HG03520 (cell line): Measurements from ENCODE around the gene ERAS.
A peak's percentile ranks its signal among the peaks of the same experiment; 100 is the strongest.
"Not testable (repeated sequence)": the region's sequence is repeated elsewhere in the genome, so short reads cannot be mapped to it uniquely, and the experiment has no call there.

Experiments
- ATAC-seq: cut with Tn5 transposase; IDR thresholded peaks from one replicate; pipeline ENCODE4 v1.9.1; 2021; ENCODE audit warnings: mild to moderate bottlenecking, moderate library complexity; ENCODE audit not compliant: unreplicated experiment

Gene ERAS

GRCh38 chrX:48794911-48795515 lies 31.3 kb upstream of the ERAS start:
- ATAC-seq = no peak

DNA sequence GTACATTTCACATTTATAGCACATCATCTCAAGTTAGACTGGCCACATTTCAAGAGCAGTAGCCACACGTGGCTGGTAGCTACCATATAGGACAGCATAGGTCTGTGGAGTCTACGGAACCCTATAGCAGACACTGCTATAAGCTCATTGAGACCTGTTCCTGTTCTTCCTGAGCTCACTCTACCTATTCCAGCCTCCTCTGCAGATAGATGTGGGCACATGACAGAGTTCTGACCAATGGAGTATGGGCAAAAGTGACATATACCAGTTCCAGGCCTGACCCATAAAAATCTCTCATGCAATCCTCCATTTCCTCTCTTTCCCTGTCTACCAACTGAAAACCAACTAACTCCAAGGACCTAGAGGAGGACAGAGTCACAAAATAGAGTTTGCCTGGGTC lies 28.0 kb upstream of the ERAS start:
- no peak for ATAC-seq

DNA sequence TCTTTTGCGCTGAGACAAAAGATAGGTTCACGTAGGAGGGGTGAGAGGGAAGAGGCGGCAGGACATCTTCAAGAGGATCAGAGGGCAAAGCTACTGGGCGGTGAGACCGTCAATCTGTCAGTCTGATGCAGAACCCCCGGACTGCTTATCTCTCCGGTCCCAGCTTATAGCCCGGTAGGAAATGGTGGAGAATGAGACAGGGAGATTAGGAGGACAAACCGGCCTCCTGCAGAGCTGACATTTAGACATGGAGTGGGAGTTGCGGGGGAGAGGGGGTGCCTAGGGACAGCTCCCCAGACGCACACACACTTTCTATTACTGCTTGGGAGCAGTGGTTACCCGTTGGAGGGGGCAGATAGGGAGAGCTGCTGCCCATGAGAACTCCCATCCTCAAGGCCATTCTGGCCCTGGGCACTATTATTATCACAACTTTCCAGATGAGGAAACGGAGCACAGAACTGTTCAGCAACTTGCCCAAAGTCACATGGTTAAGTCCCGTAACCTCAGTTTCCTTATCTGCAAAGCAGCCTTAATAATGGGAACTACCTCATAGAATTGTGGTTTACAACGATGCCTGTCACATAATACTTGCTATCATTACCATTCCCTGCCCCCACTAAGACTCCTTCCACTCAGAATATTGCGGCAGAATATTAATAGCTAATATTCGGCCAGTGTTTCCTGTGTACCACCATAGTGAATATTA lies 25.6 kb upstream of the ERAS start:
- no peak for ATAC-seq

DNA sequence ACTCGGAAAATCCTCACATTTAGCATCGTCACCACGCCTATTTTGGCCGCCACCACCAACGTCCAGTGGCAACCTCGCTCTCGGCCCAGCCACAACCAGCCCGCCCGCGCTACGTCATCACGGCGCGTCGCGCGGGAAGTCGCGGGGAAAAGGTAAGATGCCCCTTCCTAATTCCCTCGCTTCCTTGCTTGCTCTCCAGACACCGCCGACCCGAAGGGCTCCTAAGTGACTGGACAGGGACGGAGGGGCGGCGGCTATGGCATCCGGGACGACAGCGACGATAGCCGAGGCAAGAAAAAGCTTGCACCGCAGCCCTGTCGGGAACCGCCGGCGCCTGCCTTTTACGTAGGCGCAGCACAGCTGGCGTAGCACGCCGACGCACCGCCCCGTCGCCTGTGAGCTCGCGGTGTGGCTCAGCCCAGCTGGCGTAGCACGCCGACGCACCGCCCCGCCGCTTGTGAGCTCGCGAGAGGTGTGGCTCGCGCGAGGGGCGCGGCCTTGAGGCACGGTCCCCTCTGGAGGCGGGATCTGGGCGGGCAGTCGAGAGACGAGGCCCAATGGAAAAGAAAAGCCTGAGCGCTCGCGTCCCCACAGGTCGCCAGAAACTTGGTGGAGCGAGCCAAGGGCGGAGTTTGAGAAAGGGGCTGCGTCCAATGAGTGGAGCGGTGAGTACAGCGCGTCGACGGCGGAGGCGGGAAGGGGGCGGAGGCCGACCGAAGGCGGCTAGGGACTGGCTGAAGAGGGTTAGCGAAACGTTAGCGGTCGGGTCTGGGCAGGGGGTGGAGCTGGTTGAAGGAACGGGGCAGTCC lies 24.8 kb upstream of the ERAS start, which contains the start of gene HDAC6:
TSS of gene HDAC6 (plus strand) at position 788 of the 809 bp plus-strand sequence. CDS start 626 bp downstream, outside the sequence.
- ATAC-seq = peak; percentile 79

DNA sequence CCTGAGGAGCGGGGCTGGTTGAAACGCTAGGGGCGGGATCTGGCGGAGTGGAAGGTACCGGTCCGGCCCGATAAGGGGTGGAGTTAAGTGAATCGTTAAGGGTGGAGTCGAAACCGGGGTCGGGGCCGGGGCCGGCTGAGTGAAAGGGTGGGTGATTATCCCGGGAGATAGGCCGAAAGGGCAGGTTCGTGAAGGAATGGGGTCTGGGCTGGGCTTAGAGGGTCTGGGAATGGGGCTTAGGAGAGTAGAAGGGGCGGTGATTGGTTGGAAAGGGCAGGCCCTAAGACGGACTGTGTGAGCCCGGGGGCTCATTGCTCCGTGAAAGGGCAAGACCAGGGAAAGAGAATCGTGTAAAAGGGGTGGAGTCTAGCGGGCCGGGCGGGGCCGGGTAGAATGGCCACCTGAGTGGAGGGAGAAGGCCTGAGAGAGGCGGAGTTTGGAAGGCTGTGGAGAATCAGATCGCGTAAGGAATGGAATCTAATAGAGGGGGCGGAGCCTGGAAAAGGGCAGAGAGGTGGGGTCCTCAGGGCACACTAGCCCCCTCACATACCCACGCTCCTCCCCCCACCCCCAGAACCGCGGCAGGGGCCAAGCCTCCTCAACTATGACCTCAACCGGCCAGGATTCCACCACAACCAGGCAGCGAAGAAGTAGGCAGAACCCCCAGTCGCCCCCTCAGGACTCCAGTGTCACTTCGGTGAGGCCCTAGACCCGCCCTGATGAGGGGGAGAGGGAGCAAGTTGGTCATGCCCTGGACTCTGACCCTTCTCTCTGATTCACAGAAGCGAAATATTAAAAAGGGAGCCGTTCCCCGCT lies 24.0 kb upstream of the ERAS start:
- ATAC-seq = peak; percentile 39

- ATAC-seq = no peak
These were observed 23.5 kb upstream of the ERAS start for GRCh38 chrX:48802905-48803200.

DNA sequence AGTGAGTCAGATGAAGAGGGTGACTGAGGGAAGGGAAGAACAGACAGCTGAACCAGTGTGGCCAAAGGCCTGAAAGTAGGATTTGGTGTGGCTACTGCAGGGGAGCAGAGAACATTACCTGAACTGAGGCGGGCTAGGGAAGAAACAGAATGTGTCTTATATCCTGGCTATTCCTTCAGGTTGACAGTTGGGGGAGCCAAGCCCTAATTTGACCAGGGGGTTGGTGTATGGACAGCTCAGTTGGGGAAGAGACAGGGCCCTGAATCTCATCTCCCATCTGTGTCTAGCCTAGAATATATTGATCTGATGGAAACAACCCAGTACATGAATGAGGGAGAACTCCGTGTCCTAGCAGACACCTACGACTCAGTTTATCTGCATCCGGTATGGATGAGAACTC lies 20.2 kb upstream of the ERAS start:
- no peak for ATAC-seq

DNA sequence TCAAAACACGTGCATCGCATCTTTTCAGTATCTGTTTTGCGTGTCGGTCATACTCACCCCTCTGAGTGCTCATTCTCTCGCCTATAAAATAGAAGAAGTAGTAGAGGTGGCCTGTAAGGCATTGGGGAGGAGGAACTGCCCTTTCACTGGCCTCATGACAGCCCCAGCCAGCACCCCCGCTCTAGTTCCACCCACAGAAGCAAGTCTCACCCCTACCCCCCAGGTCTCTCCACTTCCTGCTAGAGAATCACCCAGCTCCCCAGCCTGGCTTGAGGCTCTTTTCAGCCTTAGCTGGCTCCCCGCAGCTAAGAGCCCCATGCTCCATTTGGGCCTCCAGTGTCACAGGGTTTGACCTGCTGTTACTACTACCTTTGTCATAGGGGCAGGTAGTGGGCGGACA lies 12.7 kb upstream of the ERAS start:
- ATAC-seq = no peak

DNA sequence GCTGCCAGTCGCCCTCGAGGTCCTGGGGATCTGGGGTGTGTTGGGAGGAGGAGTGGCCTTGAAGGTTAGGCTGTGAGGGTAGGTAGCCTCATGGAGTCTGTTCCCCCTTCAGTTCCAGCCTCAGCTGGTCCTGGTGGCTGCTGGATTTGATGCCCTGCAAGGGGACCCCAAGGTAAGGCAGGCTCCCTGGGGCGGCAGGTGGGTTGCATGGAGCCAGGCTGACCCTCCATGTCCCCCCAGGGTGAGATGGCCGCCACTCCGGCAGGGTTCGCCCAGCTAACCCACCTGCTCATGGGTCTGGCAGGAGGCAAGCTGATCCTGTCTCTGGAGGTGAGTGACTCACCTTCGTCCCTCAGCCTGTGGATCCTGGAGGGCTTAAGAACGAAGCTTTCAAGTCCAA lies 11.6 kb upstream of the ERAS start:
- no peak for ATAC-seq

- no peak for ATAC-seq
These were observed 11.0 kb upstream of the ERAS start for GRCh38 chrX:48815266-48815665.

DNA sequence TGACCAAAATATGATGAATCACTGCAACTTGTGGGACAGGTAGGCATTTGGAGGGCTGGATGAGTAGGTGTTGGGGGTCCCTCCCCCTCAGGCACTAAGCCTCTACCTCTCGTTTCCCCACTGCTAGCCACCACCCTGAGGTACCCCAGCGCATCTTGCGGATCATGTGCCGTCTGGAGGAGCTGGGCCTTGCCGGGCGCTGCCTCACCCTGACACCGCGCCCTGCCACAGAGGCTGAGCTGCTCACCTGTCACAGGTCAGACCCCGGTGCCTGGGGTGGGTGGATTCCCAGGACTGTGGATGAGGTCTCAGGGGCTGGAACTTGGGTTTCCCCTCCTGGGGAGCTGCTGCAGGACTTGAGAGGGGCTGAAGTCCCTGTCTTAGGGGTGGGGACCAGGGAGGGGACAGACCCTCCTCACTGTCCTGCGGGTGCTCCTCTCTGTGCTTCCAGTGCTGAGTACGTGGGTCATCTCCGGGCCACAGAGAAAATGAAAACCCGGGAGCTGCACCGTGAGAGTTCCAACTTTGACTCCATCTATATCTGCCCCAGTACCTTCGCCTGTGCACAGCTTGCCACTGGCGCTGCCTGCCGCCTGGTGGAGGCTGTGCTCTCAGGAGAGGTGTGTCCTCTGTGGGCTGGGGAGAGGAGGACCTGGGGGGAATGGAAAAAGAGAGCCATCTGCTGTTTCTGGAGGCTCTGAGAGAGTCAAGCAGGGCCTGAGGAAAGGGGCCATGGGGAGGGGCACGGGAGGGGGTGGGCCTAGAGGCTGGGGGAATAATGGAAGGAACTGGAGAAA lies 10.1 kb upstream of the ERAS start:
- ATAC-seq = no peak

GRCh38 chrX:48818098-48818497 lies 8.2 kb upstream of the ERAS start:
- no peak for ATAC-seq

DNA sequence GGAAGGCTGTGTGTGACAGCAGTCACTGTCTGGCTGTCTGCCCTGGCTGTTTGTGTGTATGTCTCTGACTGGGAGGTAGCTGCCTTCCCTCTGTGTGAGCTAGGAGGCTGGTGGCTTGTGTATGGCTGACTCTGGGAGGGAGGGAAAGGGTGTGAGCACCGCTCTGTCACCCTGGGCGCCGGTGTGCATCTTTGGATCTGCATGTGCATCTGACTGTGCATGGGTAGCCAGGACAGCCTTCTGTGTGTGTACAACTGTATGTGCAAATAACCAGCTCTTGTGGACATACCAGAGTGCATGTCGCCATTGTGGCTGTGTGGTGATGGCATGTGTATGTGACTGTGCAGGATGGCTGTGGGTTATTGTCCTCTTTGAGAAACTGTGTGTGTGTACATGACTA lies 7.4 kb upstream of the ERAS start:
- ATAC-seq = no peak

GRCh38 chrX:48819394-48819793 lies 6.9 kb upstream of the ERAS start:
- not testable (repeated sequence) for ATAC-seq

GRCh38 chrX:48823053-48823452 lies 3.3 kb upstream of the ERAS start:
- ATAC-seq = no peak

- ATAC-seq = no peak
These were observed 2.2 kb upstream of the ERAS start for GRCh38 chrX:48824066-48824465.

- no peak for ATAC-seq
These were observed 752 bp downstream of the ERAS start for GRCh38 chrX:48826876-48827653.

GRCh38 chrX:48827654-48827968 lies 1.3 kb downstream of the ERAS start:
- no peak for ATAC-seq

DNA sequence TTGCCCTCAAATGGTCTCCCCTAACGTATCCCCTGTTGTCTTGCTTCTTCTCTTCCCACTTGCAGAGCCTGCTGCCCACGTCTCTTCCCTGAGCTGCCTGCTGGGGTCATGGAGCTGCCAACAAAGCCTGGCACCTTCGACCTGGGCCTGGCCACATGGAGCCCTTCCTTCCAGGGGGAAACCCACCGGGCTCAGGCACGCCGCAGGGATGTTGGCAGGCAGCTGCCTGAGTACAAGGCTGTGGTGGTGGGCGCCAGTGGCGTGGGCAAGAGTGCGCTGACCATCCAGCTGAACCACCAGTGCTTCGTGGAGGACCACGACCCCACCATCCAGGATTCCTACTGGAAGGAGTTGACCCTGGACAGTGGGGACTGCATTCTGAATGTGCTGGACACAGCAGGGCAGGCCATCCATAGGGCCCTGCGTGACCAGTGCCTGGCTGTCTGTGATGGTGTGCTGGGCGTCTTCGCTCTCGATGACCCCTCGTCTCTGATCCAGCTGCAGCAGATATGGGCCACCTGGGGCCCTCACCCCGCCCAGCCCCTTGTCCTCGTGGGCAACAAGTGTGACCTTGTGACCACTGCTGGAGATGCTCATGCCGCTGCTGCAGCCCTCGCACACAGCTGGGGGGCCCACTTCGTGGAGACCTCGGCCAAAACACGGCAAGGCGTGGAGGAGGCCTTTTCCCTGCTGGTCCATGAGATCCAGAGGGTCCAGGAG lies 2.9 kb downstream of the ERAS start:
- no peak for ATAC-seq
